Measurements from ENCODE around the gene MRPS7. TPM values are rescaled to one million over a fixed set of nuclear protein-coding genes. Genes with fewer than 3 reads are reported as not detected.

MRPS7 gene
- total and polyA plus RNA-seq, 2 donors (not counting 1 experiment from before 2014, with no cell fraction given), result 25.1 to 42.6 TPM

DNA sequence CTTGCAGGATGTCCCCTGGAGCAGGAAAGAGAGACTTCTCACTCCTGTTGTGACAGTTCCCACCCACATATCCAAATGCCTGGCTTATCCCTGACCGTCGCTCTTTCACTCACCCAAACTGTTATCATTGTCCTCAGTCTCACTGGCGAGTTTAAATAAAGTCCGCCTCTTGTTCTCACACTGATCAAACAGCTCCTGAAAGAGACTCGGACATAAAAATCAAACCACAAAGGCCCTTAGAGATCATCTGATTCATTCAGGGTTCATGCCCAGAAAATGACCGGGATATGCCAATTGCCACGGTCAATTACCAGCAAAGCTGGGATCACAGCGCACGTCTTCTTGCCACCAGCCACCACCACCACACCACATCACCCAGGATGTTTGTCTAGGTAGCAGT, 20.2 kb upstream of the MRPS7 start:
- ChIA-PET CTCF (interaction anchor here (1.3 to 3.6 kb wide), 4 partner anchors 9 to 48 kb away, joined by 3 to 22 read pairs (median 18); partner anchors contain the start of genes MIF4GD and SLC25A19), POLR2A (interaction anchor here (1.3 to 1.5 kb wide), 2 partner anchors 20 to 29 kb away, joined by 6 to 19 read pairs; partner anchors contain the start of genes GGA3, MIF4GD and MRPS7)
- H4K20me1 ChIP-seq (ENCODE audit: control insufficient read depth, insufficient read depth, low read length, poor library complexity, severe bottlenecking), result peaks cover 4% of the 10 kb centered on the region
- no peak overlapping the region for H2AFZ ChIP-seq (ENCODE audit: insufficient read depth, low read depth, low read length, poor library complexity, severe bottlenecking)
- H3K9me3 Mint-ChIP-seq (ENCODE audit: insufficient read depth), result no peaks in the 10 kb centered on the region
- H3K4me1 ChIP-seq (ENCODE audit: control insufficient read depth in 2 of 2, insufficient read depth in 2 of 2, low read length in 2 of 2), result peaks cover 13 to 61% of the 10 kb centered on the region in 2 donors
- peaks cover 6 to 94% of the 10 kb centered on the region in 2 experiments for H3K36me3 ChIP-seq (replicated peaks in 1 of 2; ENCODE audit: control extremely low read depth in 1 of 2, control insufficient read depth in 1 of 2, extremely low read depth in 1 of 2, insufficient read depth in 2 of 2, low read length in 1 of 2)
- H3K4me1 Mint-ChIP-seq, result peaks cover 40% of the 10 kb centered on the region
- TF ChIP-seq EZH2 (IDR thresholded peaks at IDR 0.05; ENCODE audit: borderline replicate concordance, insufficient read depth, low read depth, low read length, poor library complexity, severe bottlenecking), result no peak
- TF ChIP-seq, protein P1, sequence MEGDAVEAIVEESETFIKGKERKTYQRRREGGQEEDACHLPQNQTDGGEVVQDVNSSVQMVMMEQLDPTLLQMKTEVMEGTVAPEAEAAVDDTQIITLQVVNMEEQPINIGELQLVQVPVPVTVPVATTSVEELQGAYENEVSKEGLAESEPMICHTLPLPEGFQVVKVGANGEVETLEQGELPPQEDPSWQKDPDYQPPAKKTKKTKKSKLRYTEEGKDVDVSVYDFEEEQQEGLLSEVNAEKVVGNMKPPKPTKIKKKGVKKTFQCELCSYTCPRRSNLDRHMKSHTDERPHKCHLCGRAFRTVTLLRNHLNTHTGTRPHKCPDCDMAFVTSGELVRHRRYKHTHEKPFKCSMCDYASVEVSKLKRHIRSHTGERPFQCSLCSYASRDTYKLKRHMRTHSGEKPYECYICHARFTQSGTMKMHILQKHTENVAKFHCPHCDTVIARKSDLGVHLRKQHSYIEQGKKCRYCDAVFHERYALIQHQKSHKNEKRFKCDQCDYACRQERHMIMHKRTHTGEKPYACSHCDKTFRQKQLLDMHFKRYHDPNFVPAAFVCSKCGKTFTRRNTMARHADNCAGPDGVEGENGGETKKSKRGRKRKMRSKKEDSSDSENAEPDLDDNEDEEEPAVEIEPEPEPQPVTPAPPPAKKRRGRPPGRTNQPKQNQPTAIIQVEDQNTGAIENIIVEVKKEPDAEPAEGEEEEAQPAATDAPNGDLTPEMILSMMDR (IDR thresholded peaks at IDR 0.05), result no peak
- no peak overlapping the region for H3K4me2 ChIP-seq (replicated peaks; ENCODE audit: low read depth, low read length, poor library complexity, severe bottlenecking)
- peak overlapping the region; percentile 36 to 80 for H3K27ac ChIP-seq (ENCODE audit: low read length in 2 of 2)
- 93% methylated on average over 9 of the region's 9 CpGs for WGBS (ENCODE audit: insufficient coverage)
- H3K9me3 ChIP-seq (ENCODE audit: control extremely low read depth in 1 of 3, control insufficient read depth in 2 of 3, insufficient read depth in 1 of 3, low read length in 2 of 3), result no peaks in the 10 kb centered on the region
- peak overlapping the region; percentile 94 for H3K27ac Mint-ChIP-seq
- H3K79me2 ChIP-seq (ENCODE audit: control insufficient read depth, insufficient read depth, low read length), result peaks cover 16% of the 10 kb centered on the region
- no peak overlapping the region for H3K9ac ChIP-seq (ENCODE audit: low read length)
- no peak overlapping the region for H3K4me3 ChIP-seq (ENCODE audit: control extremely low read depth in 1 of 5, extremely low read depth in 1 of 5, insufficient read depth in 1 of 5, low read depth in 2 of 5, low read length in 4 of 5)
- DNase-seq (no peak), ATAC-seq (ENCODE audit: low read depth) (no peak)
- no peaks in the 10 kb centered on the region for H3K27me3 ChIP-seq (replicated peaks in 1 of 4; ENCODE audit: control extremely low read depth in 1 of 4, control insufficient read depth in 3 of 4, insufficient read depth in 4 of 4, low read length in 3 of 4)
- H3K27me3 Mint-ChIP-seq, result no peaks in the 10 kb centered on the region
- intact Hi-C loops (cut with micrococcal nuclease), result no loop called here
- no peak overlapping the region for H3K4me3 Mint-ChIP-seq

DNA sequence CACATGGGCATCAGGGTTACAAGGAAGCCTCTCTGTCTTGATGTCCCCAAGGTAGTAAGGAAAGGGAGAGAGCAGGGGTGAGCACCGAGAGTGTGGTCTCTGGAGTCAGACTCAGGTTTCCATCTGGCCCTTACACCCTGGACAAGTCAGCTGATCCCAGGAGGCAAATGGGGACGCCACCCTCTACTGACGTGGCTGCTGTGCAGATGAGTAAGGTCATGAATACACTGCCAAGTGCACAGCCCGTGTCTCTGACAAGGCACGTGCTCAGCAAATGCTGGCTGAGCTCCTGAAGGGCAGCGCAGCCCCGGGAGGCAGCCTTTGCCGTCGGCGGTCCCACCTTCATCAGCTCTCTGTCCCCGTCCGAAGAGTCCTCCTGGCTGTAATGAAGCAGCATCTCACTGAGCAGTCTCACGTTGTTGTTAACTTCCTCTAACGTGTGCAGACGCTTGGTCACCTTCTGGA, 19.7 kb upstream of the MRPS7 start:
- TF ChIP-seq EZH2 (IDR thresholded peaks at IDR 0.05; ENCODE audit: borderline replicate concordance, insufficient read depth, low read depth, low read length, poor library complexity, severe bottlenecking), result no peak
- TF ChIP-seq, protein P1 (IDR thresholded peaks at IDR 0.05), result no peak
- H3K9me3 ChIP-seq (ENCODE audit: control extremely low read depth in 1 of 3, control insufficient read depth in 2 of 3, insufficient read depth in 1 of 3, low read length in 2 of 3), result no peaks in the 10 kb centered on the region
- DNase-seq (no peak), ATAC-seq (ENCODE audit: low read depth) (no peak)
- no peaks in the 10 kb centered on the region for H3K27me3 ChIP-seq (replicated peaks in 1 of 4; ENCODE audit: control extremely low read depth in 1 of 4, control insufficient read depth in 3 of 4, insufficient read depth in 4 of 4, low read length in 3 of 4)
- H3K9ac ChIP-seq (ENCODE audit: low read length), result no peak overlapping the region
- H4K20me1 ChIP-seq (ENCODE audit: control insufficient read depth, insufficient read depth, low read length, poor library complexity, severe bottlenecking), result peaks cover 9% of the 10 kb centered on the region
- WGBS (ENCODE audit: insufficient coverage), result 79% methylated on average over 15 of the region's 15 CpGs
- Mint-ChIP-seq H3K9me3 (ENCODE audit: insufficient read depth) (no peaks in the 10 kb centered on the region), H3K4me3 (peak overlapping the region; percentile 42), H3K27me3 (no peaks in the 10 kb centered on the region), H3K4me1 (peaks cover 43% of the 10 kb centered on the region), H3K27ac (peak overlapping the region; percentile 94)
- peak overlapping the region; percentile 36 for H3K4me2 ChIP-seq (replicated peaks; ENCODE audit: low read depth, low read length, poor library complexity, severe bottlenecking)
- CTCF ChIA-PET, result interaction anchor here (0.7 to 3.3 kb wide), 4 partner anchors 19 to 47 kb away, joined by 3 to 23 read pairs (median 11); partner anchors contain the start of genes GGA3, MIF4GD, MRPS7 and SLC25A19
- H3K4me3 ChIP-seq (ENCODE audit: control extremely low read depth in 1 of 5, extremely low read depth in 1 of 5, insufficient read depth in 1 of 5, low read depth in 2 of 5, low read length in 4 of 5), result no peak overlapping the region
- H3K36me3 ChIP-seq (replicated peaks in 1 of 2; ENCODE audit: control extremely low read depth in 1 of 2, control insufficient read depth in 1 of 2, extremely low read depth in 1 of 2, insufficient read depth in 2 of 2, low read length in 1 of 2), result peaks cover 2 to 93% of the 10 kb centered on the region in 2 experiments
- POLR2A ChIA-PET, result interaction anchor here (0.6 to 1.5 kb wide), 4 partner anchors 19 to 55 kb away, joined by 3 to 19 read pairs (median 4); partner anchors contain the start of genes GGA3, MIF4GD and MRPS7
- H2AFZ ChIP-seq (ENCODE audit: insufficient read depth, low read depth, low read length, poor library complexity, severe bottlenecking), result no peak overlapping the region
- peak overlapping the region; percentile 36 to 80 for H3K27ac ChIP-seq (ENCODE audit: low read length in 2 of 2)
- H3K4me1 ChIP-seq (ENCODE audit: control insufficient read depth in 2 of 2, insufficient read depth in 2 of 2, low read length in 2 of 2), result peaks cover 13 to 61% of the 10 kb centered on the region in 2 donors
- H3K79me2 ChIP-seq (ENCODE audit: control insufficient read depth, insufficient read depth, low read length), result peaks cover 21% of the 10 kb centered on the region
- intact Hi-C loops (cut with micrococcal nuclease), result loop anchor here (2.0 kb wide), 1 partner anchor 29 kb away; the partner anchor contains the start of gene MIF4GD
